ENCODE data around the gene DOCK2. TPM values are rescaled to one million over a fixed set of nuclear protein-coding genes. Genes with fewer than 3 reads are reported as not detected.

Gene DOCK2
- total and polyA plus RNA-seq, 7 donors, result 2.3 to 21.1 (median 12.5) TPM

DNA sequence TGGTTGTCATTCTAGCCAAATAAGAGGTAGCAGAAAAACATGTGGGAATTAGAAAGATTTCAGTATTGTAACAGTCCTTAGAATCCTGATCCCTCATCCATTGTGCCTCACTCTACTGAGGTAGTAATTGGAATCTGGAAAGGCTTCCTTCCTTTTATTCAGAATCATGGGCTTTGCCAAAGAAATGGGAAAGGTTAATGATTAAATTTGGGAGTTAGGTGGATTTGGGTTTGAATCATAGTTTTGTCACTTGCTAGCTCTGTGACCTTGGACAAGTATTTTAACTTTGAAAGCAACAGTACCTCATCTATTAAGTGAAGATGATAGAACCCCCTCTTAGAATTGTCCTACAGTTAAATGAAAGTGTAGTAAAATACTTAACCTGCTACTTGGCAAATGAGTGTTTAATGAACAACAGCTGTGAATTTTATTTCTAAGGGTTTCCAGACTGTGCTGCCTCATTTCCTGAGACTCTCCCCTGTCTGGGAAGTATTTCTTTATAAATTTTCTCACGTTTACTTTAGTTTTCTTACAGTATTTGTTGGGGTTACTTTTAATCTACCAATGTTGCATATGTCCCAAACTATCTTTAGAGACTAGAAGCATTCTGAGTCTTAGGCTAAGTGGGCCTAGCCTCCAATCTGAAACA is 41.8 kb upstream of the DOCK2 start:
- intact Hi-C loops (cut with DNase I), result no loop called here
- no peak overlapping the region for H3K27ac ChIP-seq
- no peaks in the 10 kb centered on the region for H3K9me3 ChIP-seq
- H3K27me3 ChIP-seq, result no peaks in the 10 kb centered on the region
- WGBS, 2 donors, result 82 to 92% methylated on average over 1 of the region's 1 CpG
- H3K36me3 ChIP-seq, result peaks cover 0 to 91% (median 19%) of the 10 kb centered on the region in 4 donors
- H3K4me3 ChIP-seq, result no peak overlapping the region
- H3K4me1 ChIP-seq, result no peaks in the 10 kb centered on the region
- no peak for DNase-seq
- TF ChIP-seq POLR2AphosphoS5 (IDR thresholded peaks at IDR 0.05) (no peak), POLR2A (IDR thresholded peaks at IDR 0.05) (no peak), EP300 (IDR thresholded peaks at IDR 0.05) (no peak)
- TF ChIP-seq, protein P1, sequence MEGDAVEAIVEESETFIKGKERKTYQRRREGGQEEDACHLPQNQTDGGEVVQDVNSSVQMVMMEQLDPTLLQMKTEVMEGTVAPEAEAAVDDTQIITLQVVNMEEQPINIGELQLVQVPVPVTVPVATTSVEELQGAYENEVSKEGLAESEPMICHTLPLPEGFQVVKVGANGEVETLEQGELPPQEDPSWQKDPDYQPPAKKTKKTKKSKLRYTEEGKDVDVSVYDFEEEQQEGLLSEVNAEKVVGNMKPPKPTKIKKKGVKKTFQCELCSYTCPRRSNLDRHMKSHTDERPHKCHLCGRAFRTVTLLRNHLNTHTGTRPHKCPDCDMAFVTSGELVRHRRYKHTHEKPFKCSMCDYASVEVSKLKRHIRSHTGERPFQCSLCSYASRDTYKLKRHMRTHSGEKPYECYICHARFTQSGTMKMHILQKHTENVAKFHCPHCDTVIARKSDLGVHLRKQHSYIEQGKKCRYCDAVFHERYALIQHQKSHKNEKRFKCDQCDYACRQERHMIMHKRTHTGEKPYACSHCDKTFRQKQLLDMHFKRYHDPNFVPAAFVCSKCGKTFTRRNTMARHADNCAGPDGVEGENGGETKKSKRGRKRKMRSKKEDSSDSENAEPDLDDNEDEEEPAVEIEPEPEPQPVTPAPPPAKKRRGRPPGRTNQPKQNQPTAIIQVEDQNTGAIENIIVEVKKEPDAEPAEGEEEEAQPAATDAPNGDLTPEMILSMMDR (IDR thresholded peaks at IDR 0.05), result no peak

DNA sequence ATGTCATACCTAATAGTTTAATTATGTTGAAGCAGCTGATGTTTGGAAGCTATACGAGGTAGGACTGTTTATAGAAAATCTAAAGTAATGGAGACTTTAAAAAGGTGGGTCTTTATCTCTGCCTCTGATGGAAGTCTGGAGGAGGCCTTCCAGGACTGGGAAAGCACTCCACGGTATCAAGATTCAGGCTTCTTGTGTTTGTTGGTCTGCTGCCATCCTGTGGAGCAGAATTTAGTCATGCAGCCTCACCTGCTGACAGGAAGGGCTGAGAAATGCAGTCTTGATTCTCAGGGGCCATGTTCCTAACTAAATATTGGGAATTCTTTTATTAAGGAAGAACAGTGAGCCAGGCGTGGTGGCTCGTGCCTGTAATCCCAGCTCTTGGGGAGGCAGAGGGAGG is 37.6 kb upstream of the DOCK2 start:
- no peaks in the 10 kb centered on the region for H3K27me3 ChIP-seq
- no peaks in the 10 kb centered on the region for H3K4me1 ChIP-seq
- DNase-seq, result no peak
- H3K36me3 ChIP-seq, result peaks cover 0 to 80% (median 7%) of the 10 kb centered on the region in 4 donors
- no peak overlapping the region for H3K4me3 ChIP-seq
- TF ChIP-seq, protein P1 (IDR thresholded peaks at IDR 0.05), result no peak
- TF ChIP-seq POLR2AphosphoS5 (IDR thresholded peaks at IDR 0.05), result no peak
- no peak for TF ChIP-seq POLR2A (IDR thresholded peaks at IDR 0.05)
- TF ChIP-seq EP300 (IDR thresholded peaks at IDR 0.05), result no peak
- no peaks in the 10 kb centered on the region for H3K9me3 ChIP-seq
- intact Hi-C loops (cut with DNase I), result no loop called here
- 89% methylated on average over 4 of the region's 4 CpGs for WGBS, 2 donors
- H3K27ac ChIP-seq, result no peak overlapping the region

DNA sequence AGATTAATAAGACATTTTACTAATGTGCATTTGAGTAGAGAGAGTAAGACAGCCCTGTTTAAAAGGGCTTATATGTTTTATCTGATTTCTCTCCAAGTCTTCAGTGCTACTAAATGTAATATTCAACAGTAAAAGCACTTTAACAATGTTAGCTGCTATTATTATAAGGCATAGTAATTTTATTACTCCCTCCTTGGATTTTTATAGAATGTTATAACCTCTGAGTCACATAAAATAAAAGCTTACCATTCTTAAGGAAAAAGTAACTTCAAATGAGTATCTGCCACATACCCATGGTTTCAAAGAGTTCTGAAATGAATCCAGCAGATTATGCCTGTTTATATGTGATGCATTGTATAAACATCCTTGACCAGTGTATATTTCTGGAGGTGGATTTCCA is 34.5 kb upstream of the DOCK2 start:
- no peak overlapping the region for H3K4me3 ChIP-seq
- no peak overlapping the region for H3K27ac ChIP-seq
- H3K36me3 ChIP-seq, result peaks cover 0 to 57% (median 3%) of the 10 kb centered on the region in 4 donors
- no peaks in the 10 kb centered on the region for H3K9me3 ChIP-seq
- TF ChIP-seq EP300 (IDR thresholded peaks at IDR 0.05) (no peak), POLR2AphosphoS5 (IDR thresholded peaks at IDR 0.05) (no peak), POLR2A (IDR thresholded peaks at IDR 0.05) (no peak)
- TF ChIP-seq, protein P1 (IDR thresholded peaks at IDR 0.05), result no peak
- intact Hi-C loops (cut with DNase I), result no loop called here
- no peak for DNase-seq
- no peaks in the 10 kb centered on the region for H3K27me3 ChIP-seq
- H3K4me1 ChIP-seq, result no peaks in the 10 kb centered on the region

DNA sequence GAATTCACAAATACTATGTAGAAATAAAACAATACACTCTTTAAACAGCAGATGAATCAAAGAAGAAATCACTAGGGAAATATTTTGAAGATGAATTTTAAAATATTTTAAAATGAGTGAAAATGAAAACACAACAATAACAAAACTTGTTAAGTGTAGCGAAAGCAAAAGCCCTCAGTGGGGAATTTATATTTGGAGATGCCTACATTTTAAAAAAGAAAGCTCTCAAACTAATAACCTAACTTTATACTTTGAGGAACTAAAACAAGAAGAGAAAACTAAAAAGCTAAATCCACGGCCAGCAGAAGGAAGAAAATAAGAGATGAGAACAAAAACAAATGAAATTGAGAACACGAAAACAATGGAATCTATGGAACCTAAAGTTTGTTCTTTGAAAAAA is 30.8 kb upstream of the DOCK2 start:
- WGBS, 2 donors, result 83 to 88% methylated on average over 3 of the region's 3 CpGs
- H3K27me3 ChIP-seq, result no peaks in the 10 kb centered on the region
- peaks cover 0 to 3% (median 0%) of the 10 kb centered on the region in 4 donors for H3K9me3 ChIP-seq
- no peak for DNase-seq
- H3K4me1 ChIP-seq, result no peaks in the 10 kb centered on the region
- TF ChIP-seq, protein P1 (IDR thresholded peaks at IDR 0.05), result no peak
- TF ChIP-seq EP300 (IDR thresholded peaks at IDR 0.05) (no peak), POLR2A (IDR thresholded peaks at IDR 0.05) (no peak), POLR2AphosphoS5 (IDR thresholded peaks at IDR 0.05) (no peak)
- intact Hi-C loops (cut with DNase I), result no loop called here
- peaks cover 0 to 21% (median 2%) of the 10 kb centered on the region in 4 donors for H3K36me3 ChIP-seq
- H3K4me3 ChIP-seq, result no peak overlapping the region
- H3K27ac ChIP-seq, result no peak overlapping the region

DNA sequence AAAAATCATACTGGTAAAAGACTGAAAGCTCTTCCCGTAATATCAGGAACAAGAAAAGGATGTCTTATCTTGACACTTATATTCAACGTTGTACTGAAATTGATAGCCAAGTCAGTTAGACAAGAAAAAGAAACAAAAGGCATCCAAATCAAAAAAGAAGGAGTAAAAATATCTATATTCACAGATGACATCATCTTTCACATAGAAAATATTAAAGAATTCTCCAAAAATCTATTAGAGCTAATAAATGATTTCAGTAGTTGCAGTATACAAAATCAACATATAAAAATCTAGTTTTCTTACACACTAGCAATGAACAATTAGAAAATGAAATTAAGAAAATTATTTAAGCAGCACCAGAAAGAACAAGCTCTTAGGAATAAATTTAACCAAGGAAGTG is 29.2 kb upstream of the DOCK2 start:
- DNase-seq, result no peak
- intact Hi-C loops (cut with DNase I), result no loop called here
- no peak overlapping the region for H3K4me3 ChIP-seq
- H3K27me3 ChIP-seq, result no peaks in the 10 kb centered on the region
- no peak overlapping the region for H3K27ac ChIP-seq
- 87 to 88% methylated on average over 2 of the region's 2 CpGs for WGBS, 2 donors
- H3K36me3 ChIP-seq, result peaks cover 0 to 15% (median 0%) of the 10 kb centered on the region in 4 donors
- H3K4me1 ChIP-seq, result no peaks in the 10 kb centered on the region
- H3K9me3 ChIP-seq, result peaks cover 0 to 3% (median 0%) of the 10 kb centered on the region in 4 donors
- TF ChIP-seq, protein P1 (IDR thresholded peaks at IDR 0.05), result no peak
- no peak for TF ChIP-seq POLR2AphosphoS5 (IDR thresholded peaks at IDR 0.05)
- no peak for TF ChIP-seq POLR2A (IDR thresholded peaks at IDR 0.05)
- no peak for TF ChIP-seq EP300 (IDR thresholded peaks at IDR 0.05)
